ENCODE data around the gene ZNF76. TPM values are rescaled to one million over a fixed set of nuclear protein-coding genes. Genes with fewer than 3 reads are reported as not detected.

Gene ZNF76
- total RNA-seq, 1 experiment from 2014 or later, result 24.4 TPM

DNA sequence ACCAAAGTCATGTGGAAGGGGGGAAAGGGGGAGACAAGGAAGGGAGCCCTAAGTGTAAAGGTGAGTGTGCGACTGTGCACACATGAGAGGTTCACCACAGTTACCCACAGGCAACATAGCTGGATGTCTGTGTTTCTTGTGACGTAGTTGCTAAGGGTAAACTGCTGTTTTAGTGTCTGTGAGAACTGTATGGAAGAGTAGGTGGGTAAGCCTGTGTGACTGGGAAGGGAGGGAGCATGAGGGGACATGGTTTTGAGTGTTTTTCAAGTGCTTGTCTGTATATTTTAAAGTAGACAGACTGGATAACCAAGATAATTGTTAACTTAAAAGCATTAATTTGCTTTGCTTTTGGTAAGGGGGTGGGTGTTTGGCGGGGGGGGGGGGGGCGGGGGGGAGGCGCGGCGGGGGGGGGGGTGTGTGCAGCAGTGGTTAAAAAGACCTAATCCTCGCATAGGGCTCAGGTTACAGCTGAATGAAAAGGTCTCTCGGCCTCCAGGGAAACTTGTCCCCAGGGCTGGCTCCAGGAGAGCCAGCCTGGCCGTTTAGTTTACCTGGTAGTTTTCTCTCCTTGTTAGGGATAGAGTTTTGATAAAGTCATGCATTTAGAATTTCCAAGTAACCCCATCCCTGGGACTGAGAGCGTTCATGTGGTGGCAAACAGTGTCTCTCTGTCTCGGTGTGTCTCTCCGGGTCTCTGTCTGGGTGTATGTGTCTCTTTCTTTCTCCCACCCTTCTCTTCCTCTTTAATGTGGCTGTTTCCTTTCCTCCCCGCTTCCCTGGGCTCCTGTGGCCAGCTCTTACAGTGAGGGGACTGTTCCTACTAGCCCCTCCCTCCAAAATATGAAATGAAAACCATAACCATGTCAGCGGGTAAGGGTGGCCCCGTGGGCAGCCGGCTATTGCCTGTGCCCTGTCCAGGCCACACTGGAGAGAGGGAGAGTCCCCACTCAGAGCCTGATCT is 42.4 kb upstream of the ZNF76 start:
- H3K27ac ChIP-seq (ENCODE audit: low read length), result no peak overlapping the region
- H3K36me3 ChIP-seq (ENCODE audit: insufficient read depth, low read length), result no peaks in the 10 kb centered on the region
- H2AFZ ChIP-seq (ENCODE audit: low read length), result no peak overlapping the region
- no peak overlapping the region for H3K4me3 ChIP-seq (ENCODE audit: low read length)
- no peaks in the 10 kb centered on the region for H3K27me3 ChIP-seq (ENCODE audit: low read length)
- no peak for DNase-seq
- H3K79me2 ChIP-seq (ENCODE audit: low read length), result no peaks in the 10 kb centered on the region
- H4K20me1 ChIP-seq (ENCODE audit: insufficient read depth, low read depth, low read length), result no peaks in the 10 kb centered on the region; the same call in 1 of the 2 replicates
- no peak overlapping the region for H3K4me2 ChIP-seq (ENCODE audit: low read depth, low read length, poor library complexity, severe bottlenecking)
- no peaks in the 10 kb centered on the region for H3K9me3 ChIP-seq (ENCODE audit: low read length)
- H3K9me2 ChIP-seq (replicated peaks; ENCODE audit: insufficient read depth, low read length), result no peaks in the 10 kb centered on the region
- peaks cover 5% of the 10 kb centered on the region; the same call in 1 of the 2 replicates for H3K4me1 ChIP-seq (ENCODE audit: low read length)
- no peak overlapping the region for H3K9ac ChIP-seq (ENCODE audit: low read length)

DNA sequence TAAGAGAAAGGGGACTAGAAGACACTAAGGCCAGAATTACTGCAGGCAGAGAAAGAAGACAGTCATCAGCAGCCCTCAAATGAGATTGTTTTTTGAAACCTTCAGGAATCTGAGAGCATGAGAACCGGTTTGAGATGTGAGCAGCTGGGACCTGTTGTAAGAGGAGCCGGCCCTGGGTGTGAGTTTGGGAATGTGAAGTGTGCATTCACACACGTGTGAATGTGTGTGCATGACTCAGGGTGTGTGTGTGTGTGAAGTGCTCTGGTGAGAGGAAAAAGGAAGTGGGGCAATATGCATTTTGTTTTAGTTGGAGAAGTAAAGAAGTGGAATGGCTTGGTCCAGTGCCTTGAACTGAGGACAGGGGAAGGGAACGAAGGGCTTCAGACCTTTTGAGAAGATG is 41.5 kb upstream of the ZNF76 start:
- DNase-seq, result no peak
- no peak overlapping the region for H3K27ac ChIP-seq (ENCODE audit: low read length)
- no peaks in the 10 kb centered on the region for H3K9me3 ChIP-seq (ENCODE audit: low read length)
- no peak overlapping the region for H3K9ac ChIP-seq (ENCODE audit: low read length)
- H4K20me1 ChIP-seq (ENCODE audit: insufficient read depth, low read depth, low read length), result no peaks in the 10 kb centered on the region; the same call in 1 of the 2 replicates
- H2AFZ ChIP-seq (ENCODE audit: low read length), result no peak overlapping the region
- no peaks in the 10 kb centered on the region for H3K27me3 ChIP-seq (ENCODE audit: low read length)
- no peaks in the 10 kb centered on the region for H3K79me2 ChIP-seq (ENCODE audit: low read length)
- no peaks in the 10 kb centered on the region for H3K36me3 ChIP-seq (ENCODE audit: insufficient read depth, low read length)
- no peak overlapping the region for H3K4me2 ChIP-seq (ENCODE audit: low read depth, low read length, poor library complexity, severe bottlenecking)
- no peak overlapping the region for H3K4me3 ChIP-seq (ENCODE audit: low read length)
- H3K4me1 ChIP-seq (ENCODE audit: low read length), result peaks cover 5% of the 10 kb centered on the region; the same call in 1 of the 2 replicates
- no peaks in the 10 kb centered on the region for H3K9me2 ChIP-seq (replicated peaks; ENCODE audit: insufficient read depth, low read length)

DNA sequence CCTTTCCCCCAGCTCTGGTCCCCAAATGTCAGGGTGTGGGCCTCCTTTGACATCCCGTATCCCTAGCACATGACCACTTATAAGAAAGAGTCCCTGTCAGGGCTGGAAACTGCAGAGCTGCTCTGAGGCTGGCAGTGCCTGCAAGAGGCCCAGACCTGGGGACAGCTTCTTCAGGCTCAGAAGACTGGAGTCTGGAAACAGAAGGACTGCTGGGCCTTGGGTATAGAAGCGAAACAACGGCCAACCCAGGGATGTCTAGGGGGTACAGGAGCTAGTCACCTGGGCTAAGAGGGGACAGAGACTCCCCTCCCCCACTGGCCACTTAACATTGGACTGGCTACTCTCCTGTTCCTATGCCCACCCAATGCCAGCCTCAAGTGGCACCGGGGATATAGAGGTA is 41.1 kb upstream of the ZNF76 start:
- Histone ChIP-seq H3K4me3 (ENCODE audit: low read length) (no peak overlapping the region), H3K9me2 (replicated peaks; ENCODE audit: insufficient read depth, low read length) (no peaks in the 10 kb centered on the region), H3K4me2 (ENCODE audit: low read depth, low read length, poor library complexity, severe bottlenecking) (no peak overlapping the region), H3K4me1 (ENCODE audit: low read length) (peaks cover 5% of the 10 kb centered on the region; the same call in 1 of the 2 replicates), H3K27ac (ENCODE audit: low read length) (no peak overlapping the region), H3K27me3 (ENCODE audit: low read length) (no peaks in the 10 kb centered on the region), H3K9me3 (ENCODE audit: low read length) (no peaks in the 10 kb centered on the region), H4K20me1 (ENCODE audit: insufficient read depth, low read depth, low read length) (no peaks in the 10 kb centered on the region; the same call in 1 of the 2 replicates), H3K9ac (ENCODE audit: low read length) (no peak overlapping the region), H3K36me3 (ENCODE audit: insufficient read depth, low read length) (no peaks in the 10 kb centered on the region), H2AFZ (ENCODE audit: low read length) (no peak overlapping the region), H3K79me2 (ENCODE audit: low read length) (no peaks in the 10 kb centered on the region)
- DNase-seq, result no peak

DNA sequence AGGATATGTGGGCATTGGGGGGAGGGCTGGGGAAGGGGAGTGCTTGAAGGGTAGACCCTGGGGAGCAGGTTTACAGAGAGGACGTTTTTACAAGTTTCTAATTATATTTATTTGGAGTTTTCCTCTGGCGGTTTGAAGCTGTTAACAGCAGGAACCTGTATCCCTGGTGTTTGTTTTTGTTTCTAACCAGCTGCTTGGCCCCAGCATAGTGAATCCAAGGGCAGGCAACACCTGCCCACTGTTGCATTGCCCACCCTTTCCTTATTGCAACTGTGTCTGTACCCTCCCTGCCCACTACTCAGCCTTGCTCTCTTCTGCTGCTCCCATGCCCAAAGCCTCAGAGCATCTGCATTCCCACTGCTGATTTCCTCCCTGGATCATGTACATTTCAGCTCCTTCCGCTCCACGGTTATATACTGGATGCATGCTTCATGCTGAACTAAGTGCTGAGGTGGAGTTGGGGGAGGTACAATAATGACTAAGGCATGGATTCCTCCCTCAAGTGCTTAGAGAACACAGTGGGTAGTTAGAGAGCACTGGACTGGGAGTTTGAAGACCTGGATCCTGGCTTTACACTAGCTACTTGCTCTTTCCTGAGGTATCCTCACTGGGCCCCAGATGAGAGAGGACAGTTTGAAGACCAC is 39.7 kb upstream of the ZNF76 start:
- no peak overlapping the region for H3K4me3 ChIP-seq (ENCODE audit: low read length)
- H3K4me2 ChIP-seq (ENCODE audit: low read depth, low read length, poor library complexity, severe bottlenecking), result no peak overlapping the region
- H3K27ac ChIP-seq (ENCODE audit: low read length), result no peak overlapping the region
- no peak overlapping the region for H2AFZ ChIP-seq (ENCODE audit: low read length)
- H3K79me2 ChIP-seq (ENCODE audit: low read length), result no peaks in the 10 kb centered on the region
- H3K4me1 ChIP-seq (ENCODE audit: low read length), result peaks cover 5% of the 10 kb centered on the region; the same call in 1 of the 2 replicates
- H3K9ac ChIP-seq (ENCODE audit: low read length), result no peak overlapping the region
- no peaks in the 10 kb centered on the region; the same call in 1 of the 2 replicates for H4K20me1 ChIP-seq (ENCODE audit: insufficient read depth, low read depth, low read length)
- H3K9me3 ChIP-seq (ENCODE audit: low read length), result no peaks in the 10 kb centered on the region
- no peaks in the 10 kb centered on the region for H3K27me3 ChIP-seq (ENCODE audit: low read length)
- no peak for DNase-seq
- no peaks in the 10 kb centered on the region for H3K9me2 ChIP-seq (replicated peaks; ENCODE audit: insufficient read depth, low read length)
- H3K36me3 ChIP-seq (ENCODE audit: insufficient read depth, low read length), result no peaks in the 10 kb centered on the region

DNA sequence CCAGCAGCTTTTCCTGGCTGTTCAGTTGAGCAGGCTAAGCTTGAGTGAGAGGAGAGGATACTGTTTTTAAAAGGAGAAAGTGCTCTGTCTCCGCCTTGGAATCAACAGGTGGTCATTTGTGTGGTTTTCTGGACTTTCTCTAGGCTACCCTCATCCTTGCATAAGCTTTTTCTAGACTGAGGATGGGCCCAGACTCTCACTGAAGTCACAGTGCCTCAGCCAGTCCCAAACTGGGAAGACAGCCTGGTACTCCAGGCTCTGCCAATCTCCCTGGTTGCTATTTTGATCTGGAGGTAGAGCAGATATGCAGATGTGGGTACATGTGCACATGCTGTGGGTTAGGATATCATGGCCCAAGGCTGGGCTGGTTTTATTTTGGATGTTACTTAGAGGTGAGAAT is 38.8 kb upstream of the ZNF76 start:
- peaks cover 5% of the 10 kb centered on the region; the same call in 1 of the 2 replicates for H3K4me1 ChIP-seq (ENCODE audit: low read length)

DNA sequence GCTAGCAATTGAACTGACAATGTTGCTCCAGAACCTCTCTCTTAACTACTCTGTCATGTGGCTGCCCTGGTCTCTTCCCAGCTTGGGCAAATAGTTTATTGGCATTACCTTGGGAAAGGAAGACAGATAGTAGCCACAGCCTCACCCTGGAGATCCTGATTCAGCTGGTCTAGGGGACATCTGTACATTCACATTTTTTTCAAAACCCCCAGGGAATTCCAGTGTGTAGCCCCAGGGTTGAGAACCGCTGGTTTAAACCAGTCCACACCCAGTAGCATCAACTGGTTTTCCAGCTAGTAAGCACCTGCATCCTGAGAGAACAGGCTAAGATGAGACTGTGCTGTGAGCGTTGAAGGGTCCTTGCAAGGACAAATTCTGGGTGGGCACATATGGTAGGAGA is 36.1 kb upstream of the ZNF76 start:
- no peak overlapping the region for H3K4me2 ChIP-seq (ENCODE audit: low read depth, low read length, poor library complexity, severe bottlenecking)

More for the DNA sequence above, 38.8 kb upstream of the ZNF76 start:
- no peak overlapping the region for H2AFZ ChIP-seq (ENCODE audit: low read length)
- DNase-seq, result no peak
- no peak overlapping the region for H3K27ac ChIP-seq (ENCODE audit: low read length)
- no peaks in the 10 kb centered on the region for H3K36me3 ChIP-seq (ENCODE audit: insufficient read depth, low read length)
- H3K4me2 ChIP-seq (ENCODE audit: low read depth, low read length, poor library complexity, severe bottlenecking), result no peak overlapping the region
- no peak overlapping the region for H3K4me3 ChIP-seq (ENCODE audit: low read length)
- no peaks in the 10 kb centered on the region for H3K9me2 ChIP-seq (replicated peaks; ENCODE audit: insufficient read depth, low read length)
- no peaks in the 10 kb centered on the region for H3K79me2 ChIP-seq (ENCODE audit: low read length)
- H4K20me1 ChIP-seq (ENCODE audit: insufficient read depth, low read depth, low read length), result no peaks in the 10 kb centered on the region; the same call in 1 of the 2 replicates
- no peaks in the 10 kb centered on the region for H3K9me3 ChIP-seq (ENCODE audit: low read length)
- no peak overlapping the region for H3K9ac ChIP-seq (ENCODE audit: low read length)
- H3K27me3 ChIP-seq (ENCODE audit: low read length), result no peaks in the 10 kb centered on the region

DNA sequence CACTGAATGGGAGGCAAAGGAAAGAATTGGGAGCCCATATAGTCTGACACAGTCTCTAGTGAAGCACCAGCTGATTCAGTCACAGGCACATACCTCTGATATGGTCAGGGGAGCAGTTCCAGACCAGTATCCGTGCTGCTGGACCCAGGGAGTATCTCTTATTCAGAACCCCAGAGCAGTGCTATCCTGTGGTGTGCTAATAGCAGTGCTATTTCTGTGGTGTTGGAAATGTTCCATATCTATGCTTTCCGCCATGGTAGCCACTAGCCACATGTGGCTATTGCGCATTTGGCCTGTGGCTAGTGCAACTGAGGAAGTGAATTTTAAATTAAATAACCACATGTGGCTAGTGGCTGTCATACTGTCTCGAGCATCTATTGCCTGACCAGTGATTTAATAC is 34.8 kb upstream of the ZNF76 start:
- Histone ChIP-seq H3K4me2 (ENCODE audit: low read depth, low read length, poor library complexity, severe bottlenecking) (no peak overlapping the region), H3K4me3 (ENCODE audit: low read length) (no peak overlapping the region), H2AFZ (ENCODE audit: low read length) (no peak overlapping the region), H3K27ac (ENCODE audit: low read length) (no peak overlapping the region), H3K79me2 (ENCODE audit: low read length) (no peaks in the 10 kb centered on the region), H3K9me2 (replicated peaks; ENCODE audit: insufficient read depth, low read length) (no peaks in the 10 kb centered on the region), H3K4me1 (ENCODE audit: low read length) (no peaks in the 10 kb centered on the region), H3K27me3 (ENCODE audit: low read length) (no peaks in the 10 kb centered on the region), H3K9ac (ENCODE audit: low read length) (no peak overlapping the region), H4K20me1 (ENCODE audit: insufficient read depth, low read depth, low read length) (peaks cover 4% of the 10 kb centered on the region; the same call in 1 of the 2 replicates), H3K36me3 (ENCODE audit: insufficient read depth, low read length) (no peaks in the 10 kb centered on the region), H3K9me3 (ENCODE audit: low read length) (no peaks in the 10 kb centered on the region)
- DNase-seq, result no peak

More for the DNA sequence above, 36.1 kb upstream of the ZNF76 start:
- Histone ChIP-seq H3K36me3 (ENCODE audit: insufficient read depth, low read length) (no peaks in the 10 kb centered on the region), H3K9me2 (replicated peaks; ENCODE audit: insufficient read depth, low read length) (no peaks in the 10 kb centered on the region), H3K9ac (ENCODE audit: low read length) (no peak overlapping the region), H3K27me3 (ENCODE audit: low read length) (no peaks in the 10 kb centered on the region), H2AFZ (ENCODE audit: low read length) (no peak overlapping the region), H3K4me3 (ENCODE audit: low read length) (no peak overlapping the region), H3K9me3 (ENCODE audit: low read length) (no peaks in the 10 kb centered on the region), H3K4me1 (ENCODE audit: low read length) (no peaks in the 10 kb centered on the region), H3K79me2 (ENCODE audit: low read length) (no peaks in the 10 kb centered on the region), H4K20me1 (ENCODE audit: insufficient read depth, low read depth, low read length) (peaks cover 4% of the 10 kb centered on the region; the same call in 1 of the 2 replicates), H3K27ac (ENCODE audit: low read length) (no peak overlapping the region)
- DNase-seq, result no peak

DNA sequence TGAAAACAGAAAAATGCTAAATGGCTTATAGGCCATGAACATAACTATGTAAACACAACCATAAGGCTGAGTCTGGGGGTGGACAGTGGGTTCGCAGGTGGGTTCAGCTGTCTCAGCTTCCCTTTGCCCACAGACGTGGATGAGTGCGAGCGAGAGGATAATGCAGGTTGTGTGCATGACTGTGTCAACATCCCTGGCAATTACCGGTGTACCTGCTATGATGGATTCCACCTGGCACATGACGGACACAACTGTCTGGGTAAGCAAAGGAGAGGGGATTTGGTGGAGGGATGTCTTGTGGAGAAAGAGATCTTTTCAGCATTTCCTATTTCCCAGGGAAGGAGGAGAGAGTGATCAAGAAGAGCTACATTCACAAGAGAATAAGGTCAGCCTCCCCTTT is 31.1 kb upstream of the ZNF76 start:
- Histone ChIP-seq H4K20me1 (ENCODE audit: insufficient read depth, low read depth, low read length) (peaks cover 10% of the 10 kb centered on the region; the same call in 1 of the 2 replicates), H3K9me3 (ENCODE audit: low read length) (no peaks in the 10 kb centered on the region), H3K4me1 (ENCODE audit: low read length) (no peaks in the 10 kb centered on the region), H3K27me3 (ENCODE audit: low read length) (no peaks in the 10 kb centered on the region), H3K27ac (ENCODE audit: low read length) (no peak overlapping the region), H3K9me2 (replicated peaks; ENCODE audit: insufficient read depth, low read length) (no peaks in the 10 kb centered on the region), H3K4me3 (ENCODE audit: low read length) (no peak overlapping the region), H3K36me3 (ENCODE audit: insufficient read depth, low read length) (no peaks in the 10 kb centered on the region), H3K79me2 (ENCODE audit: low read length) (no peaks in the 10 kb centered on the region), H3K9ac (ENCODE audit: low read length) (no peak overlapping the region), H2AFZ (ENCODE audit: low read length) (no peak overlapping the region), H3K4me2 (ENCODE audit: low read depth, low read length, poor library complexity, severe bottlenecking) (no peak overlapping the region)
- DNase-seq, result no peak
